GM12872 (cell line): ENCODE data around the gene SHROOM3.

Experiments
- CTCF ChIP-seq: IDR thresholded peaks from 3 replicates; pipeline ENCODE4 v1.5.1; 2011; ENCODE audit warnings: low read depth, mild to moderate bottlenecking, low read length, moderate library complexity; ENCODE audit not compliant: insufficient read depth

SHROOM3 gene

GRCh38 chr4:76449833-76450232 lies 14.8 kb downstream of the SHROOM3 start:
- no peak for TF ChIP-seq CTCF

DNA sequence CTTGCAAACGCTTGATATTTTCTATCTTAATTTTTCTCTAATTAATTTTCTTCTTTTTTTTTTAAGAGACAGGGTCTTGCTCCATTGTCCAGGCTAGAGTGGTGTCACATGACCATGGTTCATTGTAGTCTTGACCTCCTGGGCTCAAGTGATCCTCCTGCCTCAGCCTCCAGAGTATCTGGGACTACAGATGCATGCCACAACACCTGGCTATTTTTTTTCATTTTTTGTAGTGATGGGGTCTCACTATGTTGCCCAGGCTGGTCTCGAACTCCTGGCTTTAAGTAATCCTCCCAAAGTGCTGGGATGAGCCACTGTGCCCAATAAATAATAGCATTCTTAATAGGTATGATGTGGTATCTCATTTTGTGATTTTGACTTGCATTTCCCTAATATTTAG lies 18.2 kb downstream of the SHROOM3 start:
- TF ChIP-seq CTCF: no peak

GRCh38 chr4:76457885-76458284 lies 22.9 kb downstream of the SHROOM3 start:
- no peak for TF ChIP-seq CTCF

GRCh38 chr4:76458297-76458696 lies 23.3 kb downstream of the SHROOM3 start:
- no peak for TF ChIP-seq CTCF

- no peak for TF ChIP-seq CTCF
Measured at GRCh38 chr4:76458825-76459224, 23.8 kb downstream of the SHROOM3 start.

- no peak for TF ChIP-seq CTCF
Measured at GRCh38 chr4:76459291-76459723, 24.3 kb downstream of the SHROOM3 start.

GRCh38 chr4:76463568-76463967 lies 28.5 kb downstream of the SHROOM3 start:
- no peak for TF ChIP-seq CTCF

- no peak for TF ChIP-seq CTCF
Measured at GRCh38 chr4:76470064-76470463, 35.0 kb downstream of the SHROOM3 start.
